Nephron (organoid): ENCODE data around the gene IL9.

ENCODE experiments used
- H3K27ac Mint-ChIP-seq, 3 experiments: 2 replicates each; pipeline ENCODE4 v1.8.0; 2020; ENCODE audit warnings: mixed read lengths in 3 of 3, mild to moderate bottlenecking in 2 of 3, moderate library complexity in 1 of 3
- H3K27me3 Mint-ChIP-seq: 2 replicates; pipeline ENCODE4 v1.8.0; 2021; ENCODE audit warnings: low read depth, mild to moderate bottlenecking, moderate library complexity, mixed read lengths
- H3K36me3 Mint-ChIP-seq: 2 replicates; pipeline ENCODE4 v1.8.0; 2020; ENCODE audit warnings: low read depth, mixed read lengths
- H3K4me1 Mint-ChIP-seq: 2 replicates; pipeline ENCODE4 v1.8.0; 2020; ENCODE audit warnings: mixed read lengths
- H3K4me3 Mint-ChIP-seq, 3 experiments: 2 replicates each; pipeline ENCODE4 v1.8.0; 2020; ENCODE audit warnings: mild to moderate bottlenecking in 3 of 3, mixed read lengths in 3 of 3, moderate library complexity in 2 of 3
- H3K9me3 Mint-ChIP-seq: 2 replicates; pipeline ENCODE4 v1.8.0; 2020; ENCODE audit warnings: mixed read lengths
- CTCF ChIP-seq, 3 experiments: fragments of 200-600 bp; sonication (generic); IDR thresholded peaks; one replicate each; pipeline ENCODE4 v1.5.0; 2021; ENCODE audit warnings: antibody characterized with exemption in 3 of 3; ENCODE audit not compliant: unreplicated experiment in 3 of 3

The IL9 gene

GRCh38 chr5:135880278-135880677, 15.4 kb downstream of the IL9 start:
- Mint-ChIP-seq H3K4me3 (no peak overlapping the region), H3K36me3 (no peaks in the 10 kb centered on the region), H3K4me1 (peaks cover 8% of the 10 kb centered on the region), H3K27me3 (peaks cover 28% of the 10 kb centered on the region), H3K9me3 (no peaks in the 10 kb centered on the region), H3K27ac (peak overlapping the region in 1 of 3 experiments; percentile 44)
- TF ChIP-seq CTCF (IDR thresholded peaks at IDR 0.05; ENCODE audit: unreplicated experiment in 3 of 3) = no peak

DNA sequence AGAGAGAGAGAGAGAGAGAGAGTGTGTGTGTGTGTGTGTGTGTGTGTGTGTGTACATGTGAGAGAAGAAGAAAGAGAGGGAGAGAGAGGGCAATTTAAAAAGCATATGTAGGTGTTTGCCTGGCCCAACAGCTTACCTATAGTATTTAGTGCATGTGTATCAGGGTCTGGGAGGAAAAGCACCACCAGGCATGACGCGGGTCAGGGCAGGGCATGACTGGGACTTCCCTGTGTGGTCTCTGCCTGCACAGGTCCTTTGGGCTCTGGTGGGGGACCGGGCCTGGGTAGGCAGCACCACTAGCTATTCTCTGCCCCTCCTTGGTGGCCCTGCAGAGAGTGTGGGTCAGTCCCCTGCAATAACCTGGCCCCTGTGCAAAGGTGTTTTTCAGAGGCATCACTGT, 16.1 kb downstream of the IL9 start:
- H3K4me1 Mint-ChIP-seq = peaks cover 8% of the 10 kb centered on the region
- no peak for TF ChIP-seq CTCF (IDR thresholded peaks at IDR 0.05; ENCODE audit: unreplicated experiment in 3 of 3)
- H3K4me3 Mint-ChIP-seq = no peak overlapping the region
- H3K27ac Mint-ChIP-seq = peak overlapping the region in 1 of 3 experiments; percentile 25
- no peaks in the 10 kb centered on the region for H3K36me3 Mint-ChIP-seq
- H3K9me3 Mint-ChIP-seq = no peaks in the 10 kb centered on the region
- peaks cover 28% of the 10 kb centered on the region for H3K27me3 Mint-ChIP-seq

DNA sequence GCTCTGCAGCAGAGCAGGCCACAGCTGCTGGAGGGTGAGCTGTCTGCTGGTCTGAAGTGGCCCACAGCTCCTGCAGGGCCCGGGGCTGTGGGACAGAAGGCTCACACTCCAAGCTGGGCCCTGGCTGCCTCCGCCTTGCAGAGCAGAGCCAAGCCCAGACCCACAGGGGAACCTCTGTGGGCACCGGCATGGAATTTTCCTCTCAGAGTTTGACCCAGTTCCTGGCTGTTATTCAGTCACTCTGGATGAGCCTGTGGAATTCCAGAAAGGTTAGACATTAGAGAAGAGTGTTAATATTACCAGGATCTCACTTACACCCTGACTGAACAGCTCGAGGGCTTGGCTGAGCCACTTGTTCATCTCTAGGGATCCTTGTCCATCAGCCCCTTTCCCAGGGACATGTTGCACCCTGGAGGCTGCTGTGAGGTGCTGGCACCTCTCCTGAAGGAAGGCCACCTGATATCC, 17.5 kb downstream of the IL9 start:
- Mint-ChIP-seq H3K27ac (peak overlapping the region; percentile 62 to 77 (median 73)), H3K9me3 (no peaks in the 10 kb centered on the region)
- no peak for TF ChIP-seq CTCF (IDR thresholded peaks at IDR 0.05; ENCODE audit: unreplicated experiment in 3 of 3)

DNA sequence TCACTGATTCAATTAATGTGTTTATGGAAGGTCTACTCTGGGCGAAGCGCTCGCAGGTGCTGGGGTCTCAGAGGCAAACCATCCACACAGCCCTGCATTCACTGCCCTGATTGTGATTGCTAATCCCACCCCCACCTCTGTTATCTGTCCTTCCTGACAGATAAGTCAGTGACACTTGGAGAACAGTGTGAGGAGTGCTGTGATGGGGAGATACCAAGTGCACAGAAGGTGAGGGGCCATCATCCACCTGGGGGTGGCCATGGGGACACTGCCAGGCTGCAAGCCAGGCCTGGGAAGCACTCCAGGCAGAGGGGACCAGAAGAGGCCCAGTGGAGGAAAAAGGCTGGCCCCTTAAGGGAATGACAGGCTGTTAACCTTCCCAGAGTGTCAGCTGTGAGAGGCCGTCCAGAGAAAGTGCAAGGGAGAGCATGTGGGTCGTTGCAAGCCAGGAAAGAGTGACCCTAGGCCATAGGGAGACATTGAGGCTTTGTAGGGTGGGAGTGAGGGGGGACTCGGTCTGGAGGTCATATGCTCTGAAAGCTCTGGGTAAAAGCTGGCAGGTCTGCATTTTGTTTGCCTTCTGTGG, 18.0 kb downstream of the IL9 start:
- Mint-ChIP-seq H3K4me1 (peaks cover 8% of the 10 kb centered on the region), H3K27ac (peak overlapping the region; percentile 62 to 77 (median 73)), H3K9me3 (no peaks in the 10 kb centered on the region), H3K27me3 (peaks cover 20% of the 10 kb centered on the region), H3K36me3 (no peaks in the 10 kb centered on the region), H3K4me3 (no peak overlapping the region)
- no peak for TF ChIP-seq CTCF (IDR thresholded peaks at IDR 0.05; ENCODE audit: unreplicated experiment in 3 of 3)

More for the DNA sequence above, 17.5 kb downstream of the IL9 start:
- Mint-ChIP-seq H3K4me1 (peaks cover 8% of the 10 kb centered on the region), H3K36me3 (no peaks in the 10 kb centered on the region), H3K27me3 (peaks cover 19% of the 10 kb centered on the region), H3K4me3 (no peak overlapping the region)

GRCh38 chr5:135876146-135876545, 19.5 kb downstream of the IL9 start:
- no peak for TF ChIP-seq CTCF (IDR thresholded peaks at IDR 0.05; ENCODE audit: unreplicated experiment in 3 of 3)
- H3K4me3 Mint-ChIP-seq = no peak overlapping the region
- peaks cover 23% of the 10 kb centered on the region for H3K27me3 Mint-ChIP-seq
- no peaks in the 10 kb centered on the region for H3K9me3 Mint-ChIP-seq
- H3K4me1 Mint-ChIP-seq = peaks cover 8% of the 10 kb centered on the region
- no peaks in the 10 kb centered on the region for H3K36me3 Mint-ChIP-seq
- no peak overlapping the region for H3K27ac Mint-ChIP-seq

- Mint-ChIP-seq H3K4me1 (peaks cover 8% of the 10 kb centered on the region), H3K9me3 (no peaks in the 10 kb centered on the region), H3K27me3 (peaks cover 23% of the 10 kb centered on the region), H3K4me3 (no peak overlapping the region), H3K36me3 (no peaks in the 10 kb centered on the region), H3K27ac (no peak overlapping the region)
- no peak for TF ChIP-seq CTCF (IDR thresholded peaks at IDR 0.05; ENCODE audit: unreplicated experiment in 3 of 3)
These were observed 20.1 kb downstream of the IL9 start for GRCh38 chr5:135875567-135875966.
